Measurements from ENCODE around the gene BHLHE40.

Gene BHLHE40

DNA sequence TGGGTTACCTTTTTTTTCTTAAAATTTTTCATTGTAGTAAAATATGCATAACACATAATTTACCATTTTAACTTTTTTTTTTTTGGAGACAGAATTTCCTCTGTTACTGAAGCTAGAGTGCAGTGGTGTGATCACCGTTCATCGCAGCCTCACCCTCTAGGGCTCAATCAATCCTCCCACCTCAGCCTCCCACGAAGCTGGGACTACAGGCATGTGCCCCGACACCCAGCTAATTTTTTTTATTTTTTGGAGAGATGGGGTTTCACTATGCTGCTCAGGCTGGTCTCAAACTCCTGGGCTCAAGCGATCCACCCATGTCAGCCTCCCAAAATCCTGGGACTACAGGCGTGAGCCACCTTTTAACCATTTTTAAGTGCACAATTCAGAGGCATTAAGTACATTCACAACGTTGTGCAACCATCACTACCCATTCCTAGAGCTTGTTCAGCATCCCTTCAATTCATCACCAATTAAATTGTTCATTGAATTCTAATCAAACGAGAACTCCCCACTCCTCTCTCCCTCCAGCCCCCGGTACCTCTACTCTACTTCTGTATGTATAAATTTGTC, 44.6 kb downstream of the BHLHE40 start:
- in situ Hi-C loops (cut with HindIII; ENCODE audit: low pct_ligation_motif_present, low sequenced_read_pairs): no loop called here
- Histone ChIP-seq H3K27ac (peak overlapping the region; percentile 96), H3K4me3 (ENCODE audit: low read depth, low read length) (no peak overlapping the region), H3K36me3 (replicated peaks) (no peaks in the 10 kb centered on the region), H3K27me3 (replicated peaks) (no peaks in the 10 kb centered on the region)
- no peak for TF ChIP-seq CTCF (IDR thresholded peaks at IDR 0.05; ENCODE audit: low read depth, low read length, missing control alignments)
- no peak for DNase-seq

GRCh38 chr3:5026046-5026362, 46.8 kb downstream of the BHLHE40 start:
- TF ChIP-seq CTCF (IDR thresholded peaks at IDR 0.05; ENCODE audit: low read depth, low read length, missing control alignments): no peak
- H3K27ac ChIP-seq: peak overlapping the region; percentile 96

DNA sequence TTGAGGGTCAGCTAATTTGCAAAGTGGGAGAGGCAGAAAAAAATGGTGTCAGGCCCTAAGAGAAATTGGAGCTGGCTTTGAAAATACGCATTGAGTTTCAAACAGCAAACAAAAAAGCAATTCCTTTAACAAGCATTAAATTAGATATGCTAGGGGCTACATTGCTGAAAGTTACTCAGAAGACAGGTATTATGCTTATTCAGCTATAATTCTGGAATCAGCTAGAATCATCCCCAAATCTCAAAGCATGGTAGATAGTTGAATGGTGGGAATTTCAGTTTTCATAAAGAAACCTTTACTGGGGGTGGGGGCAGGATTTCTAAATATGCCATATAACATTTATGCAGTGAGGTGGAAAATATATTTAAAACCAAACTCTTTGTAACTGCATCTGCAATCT, 50.5 kb downstream of the BHLHE40 start:
- H3K36me3 ChIP-seq (replicated peaks): no peaks in the 10 kb centered on the region
- no peak overlapping the region for H3K27ac ChIP-seq
- TF ChIP-seq CTCF (IDR thresholded peaks at IDR 0.05; ENCODE audit: low read depth, low read length, missing control alignments): no peak
- no peaks in the 10 kb centered on the region for H3K27me3 ChIP-seq (replicated peaks)
- in situ Hi-C loops (cut with HindIII; ENCODE audit: low pct_ligation_motif_present, low sequenced_read_pairs): no loop called here
- DNase-seq: no peak
- H3K4me3 ChIP-seq (ENCODE audit: low read depth, low read length): no peak overlapping the region

More at GRCh38 chr3:5026046-5026362, 46.8 kb downstream of the BHLHE40 start:
- Histone ChIP-seq H3K27me3 (replicated peaks) (no peaks in the 10 kb centered on the region), H3K4me3 (ENCODE audit: low read depth, low read length) (no peak overlapping the region), H3K36me3 (replicated peaks) (no peaks in the 10 kb centered on the region)
- in situ Hi-C loops (cut with HindIII; ENCODE audit: low pct_ligation_motif_present, low sequenced_read_pairs): no loop called here
- DNase-seq: no peak

DNA sequence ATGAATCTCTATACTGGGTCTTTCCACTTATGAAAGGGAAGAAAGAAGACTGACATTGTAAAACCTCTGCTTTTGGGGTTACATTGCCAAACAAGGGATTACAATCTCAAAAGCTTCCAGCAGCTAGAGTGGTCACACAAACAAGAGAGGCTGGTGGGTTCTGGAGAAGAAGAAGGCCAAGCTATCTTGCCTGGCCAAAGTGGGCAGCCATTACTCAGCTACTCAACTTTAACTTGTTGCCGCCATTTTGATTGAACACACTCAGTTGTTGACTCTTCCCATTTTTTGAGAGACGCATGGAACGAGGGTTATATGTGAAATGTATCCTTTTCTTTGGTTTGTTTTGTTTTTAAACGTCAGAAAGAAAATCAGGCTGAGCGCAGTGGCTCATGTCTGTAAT, 50.9 kb downstream of the BHLHE40 start:
- H3K4me3 ChIP-seq (ENCODE audit: low read depth, low read length): no peak overlapping the region
- in situ Hi-C loops (cut with HindIII; ENCODE audit: low pct_ligation_motif_present, low sequenced_read_pairs): no loop called here
- no peak for TF ChIP-seq CTCF (IDR thresholded peaks at IDR 0.05; ENCODE audit: low read depth, low read length, missing control alignments)
- H3K27me3 ChIP-seq (replicated peaks): no peaks in the 10 kb centered on the region
- no peak overlapping the region for H3K27ac ChIP-seq
- DNase-seq: no peak
- no peaks in the 10 kb centered on the region for H3K36me3 ChIP-seq (replicated peaks)

DNA sequence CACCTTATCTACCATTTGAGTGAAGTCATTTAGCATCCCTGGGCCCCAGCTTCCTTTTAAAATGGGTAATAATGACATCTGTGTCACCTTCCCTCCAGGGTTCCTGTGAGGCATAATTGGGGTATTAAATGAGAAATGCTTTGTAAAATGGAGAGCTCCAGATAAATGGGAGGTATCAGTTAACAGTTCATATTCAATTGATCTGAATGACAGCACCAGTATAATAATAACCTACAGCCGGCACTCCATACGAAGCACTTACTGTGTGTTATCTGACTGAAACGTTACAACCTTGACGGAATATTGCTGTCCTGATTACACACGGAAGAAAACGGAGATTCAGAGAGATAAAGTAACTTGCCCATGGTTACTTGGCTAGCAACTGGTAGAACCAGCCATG, 53.6 kb downstream of the BHLHE40 start:
- in situ Hi-C loops (cut with HindIII; ENCODE audit: low pct_ligation_motif_present, low sequenced_read_pairs): no loop called here
- no peak overlapping the region for H3K27ac ChIP-seq
- TF ChIP-seq CTCF (IDR thresholded peaks at IDR 0.05; ENCODE audit: low read depth, low read length, missing control alignments): no peak

More for the DNA sequence above, 53.6 kb downstream of the BHLHE40 start:
- DNase-seq: no peak
- Histone ChIP-seq H3K4me3 (ENCODE audit: low read depth, low read length) (no peak overlapping the region), H3K27me3 (replicated peaks) (no peaks in the 10 kb centered on the region), H3K36me3 (replicated peaks) (no peaks in the 10 kb centered on the region)
